Ishikawa (cell line): Measurements from ENCODE around the gene SDHD.

Experiments used
- CEBPB ChIP-seq: IDR thresholded peaks from 2 replicates; pipeline ENCODE4 v1.6.1; 2012
- CREB1 ChIP-seq: IDR thresholded peaks from 2 replicates; pipeline ENCODE4 v1.6.1; 2012; ENCODE audit warnings: low read depth
- EP300 ChIP-seq: IDR thresholded peaks from 2 replicates; pipeline ENCODE4 v1.6.1; 2012; ENCODE audit warnings: borderline replicate concordance
- NFIC ChIP-seq: IDR thresholded peaks from 2 replicates; pipeline ENCODE4 v1.6.1; 2012
- RAD21 ChIP-seq: IDR thresholded peaks from 2 replicates; pipeline ENCODE4 v1.6.1; 2012; ENCODE audit warnings: low read depth
- TAF1 ChIP-seq: IDR thresholded peaks from 2 replicates; pipeline ENCODE4 v1.6.1; 2012; ENCODE audit warnings: low read depth, mild to moderate bottlenecking
- TF ChIP-seq, protein P1 (sequence below): IDR thresholded peaks from 2 replicates; pipeline ENCODE4 v1.6.1; 2012

DNA sequence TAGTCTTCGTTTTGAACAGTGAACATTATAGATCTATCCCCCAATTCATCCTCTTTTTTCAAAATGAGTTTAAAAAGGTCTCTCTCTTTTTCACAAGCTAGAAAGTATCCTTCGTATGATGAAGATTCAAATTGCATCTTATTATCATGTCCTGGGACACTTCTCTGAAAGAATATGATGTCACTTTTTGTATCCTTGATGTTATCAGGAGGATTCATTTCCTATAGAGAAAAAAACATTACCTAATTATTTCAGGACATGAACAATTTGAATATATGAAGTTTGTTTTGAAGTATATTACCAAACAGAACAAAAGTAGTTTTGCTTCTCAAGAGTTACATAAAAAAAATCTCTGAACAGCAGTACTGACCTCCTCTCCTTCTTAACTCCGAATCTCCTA, 56.9 kb downstream of the SDHD start:
- TF ChIP-seq EP300 (no peak), CREB1 (no peak), NFIC (no peak), CEBPB (no peak), RAD21 (no peak), TAF1 (no peak)
- TF ChIP-seq, protein P1, sequence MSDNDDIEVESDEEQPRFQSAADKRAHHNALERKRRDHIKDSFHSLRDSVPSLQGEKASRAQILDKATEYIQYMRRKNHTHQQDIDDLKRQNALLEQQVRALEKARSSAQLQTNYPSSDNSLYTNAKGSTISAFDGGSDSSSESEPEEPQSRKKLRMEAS, result no peak
